OCI-LY3 (cell line): ENCODE results near the gene SLCO2B1.

Source experiments
- CTCF ChIP-seq: fragments of 200-600, 300-600 bp; sonication (generic); IDR thresholded peaks from 2 replicates; pipeline ENCODE4 v1.5.1; 2014; ENCODE audit warnings: antibody characterized with exemption, low read length, low read depth
- EZH2phosphoT487 ChIP-seq: fragments of 200-600 bp; shearing (Covaris generic); IDR thresholded peaks from 2 replicates; pipeline ENCODE4 v1.6.1; 2018; ENCODE audit warnings: antibody characterized with exemption, mixed run types, low read depth

- no peak for TF ChIP-seq CTCF
- TF ChIP-seq EZH2phosphoT487: no peak
Observed at GRCh38 chr11:75165721-75166120, 14.8 kb downstream of the SLCO2B1 start.
